Erythroblast (primary cell): ENCODE measurements around the gene ORM2.

Experiments used
- GATA1 ChIP-seq: IDR thresholded peaks from 2 replicates; pipeline ENCODE4 v1.6.1; 2011; ENCODE audit warnings: low read depth, mild to moderate bottlenecking, control low read depth, low read length, moderate library complexity
- POLR2A ChIP-seq: IDR thresholded peaks from 2 replicates; pipeline ENCODE4 v1.6.1; 2011; ENCODE audit warnings: mild to moderate bottlenecking, low read length

- TF ChIP-seq POLR2A, result no peak
- no peak for TF ChIP-seq GATA1
Measured at GRCh38 chr9:114336157-114336556, 6.5 kb downstream of the ORM2 start.
